GM13977 (cell line): ENCODE results near the gene TMEM132D.

ENCODE experiments used
- DNase-seq: peaks from one replicate; pipeline ENCODE4 v3.0.0; 2012; ENCODE audit warnings: low spot score
- in situ Hi-C: fragments of 300-500 bp; cut with MboI; formaldehyde crosslinking; loops from one replicate; pipeline ENCODE4 v1.12.0; 2022; ENCODE audit warnings: low sequenced_read_pairs, low pct_unique_long_range_greater_than_20kb, mixed read lengths, inconsistent platforms; ENCODE audit not compliant: unreplicated experiment
- TF ChIP-seq, protein P1 (sequence below): IDR thresholded peaks from 2 replicates; pipeline ENCODE4 v1.5.1; 2012; ENCODE audit warnings: mild to moderate bottlenecking, control low read depth; ENCODE audit not compliant: insufficient read depth; ENCODE audit errors: extremely low read depth, missing control alignments

The TMEM132D gene

DNA sequence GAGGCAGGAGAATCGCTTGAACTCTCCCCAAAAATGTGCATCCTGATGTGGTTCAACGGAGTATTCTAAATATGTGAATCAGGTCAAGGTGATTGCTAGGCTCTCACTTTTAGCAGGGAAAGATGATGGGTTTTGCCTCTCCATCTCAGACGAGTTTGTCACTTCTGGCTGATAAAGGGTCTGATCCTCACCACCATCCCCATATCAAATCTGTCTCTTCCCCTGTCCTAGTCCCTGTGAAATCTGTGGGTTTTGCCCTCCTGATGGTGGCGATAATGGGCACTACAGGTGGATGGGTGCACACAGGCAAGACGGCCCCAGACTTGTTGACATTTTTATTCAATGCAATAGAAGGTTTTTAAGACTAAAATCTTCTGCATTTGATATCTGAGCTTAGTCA lies 665.9 kb downstream of the TMEM132D start:
- in situ Hi-C loops, result no loop called here
- no peak for DNase-seq
- TF ChIP-seq, protein P1, sequence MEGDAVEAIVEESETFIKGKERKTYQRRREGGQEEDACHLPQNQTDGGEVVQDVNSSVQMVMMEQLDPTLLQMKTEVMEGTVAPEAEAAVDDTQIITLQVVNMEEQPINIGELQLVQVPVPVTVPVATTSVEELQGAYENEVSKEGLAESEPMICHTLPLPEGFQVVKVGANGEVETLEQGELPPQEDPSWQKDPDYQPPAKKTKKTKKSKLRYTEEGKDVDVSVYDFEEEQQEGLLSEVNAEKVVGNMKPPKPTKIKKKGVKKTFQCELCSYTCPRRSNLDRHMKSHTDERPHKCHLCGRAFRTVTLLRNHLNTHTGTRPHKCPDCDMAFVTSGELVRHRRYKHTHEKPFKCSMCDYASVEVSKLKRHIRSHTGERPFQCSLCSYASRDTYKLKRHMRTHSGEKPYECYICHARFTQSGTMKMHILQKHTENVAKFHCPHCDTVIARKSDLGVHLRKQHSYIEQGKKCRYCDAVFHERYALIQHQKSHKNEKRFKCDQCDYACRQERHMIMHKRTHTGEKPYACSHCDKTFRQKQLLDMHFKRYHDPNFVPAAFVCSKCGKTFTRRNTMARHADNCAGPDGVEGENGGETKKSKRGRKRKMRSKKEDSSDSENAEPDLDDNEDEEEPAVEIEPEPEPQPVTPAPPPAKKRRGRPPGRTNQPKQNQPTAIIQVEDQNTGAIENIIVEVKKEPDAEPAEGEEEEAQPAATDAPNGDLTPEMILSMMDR, result no peak

GRCh38 chr12:129234209-129234608 lies 669.6 kb downstream of the TMEM132D start:
- DNase-seq, result no peak
- in situ Hi-C loops, result no loop called here
- TF ChIP-seq, protein P1, result no peak

DNA sequence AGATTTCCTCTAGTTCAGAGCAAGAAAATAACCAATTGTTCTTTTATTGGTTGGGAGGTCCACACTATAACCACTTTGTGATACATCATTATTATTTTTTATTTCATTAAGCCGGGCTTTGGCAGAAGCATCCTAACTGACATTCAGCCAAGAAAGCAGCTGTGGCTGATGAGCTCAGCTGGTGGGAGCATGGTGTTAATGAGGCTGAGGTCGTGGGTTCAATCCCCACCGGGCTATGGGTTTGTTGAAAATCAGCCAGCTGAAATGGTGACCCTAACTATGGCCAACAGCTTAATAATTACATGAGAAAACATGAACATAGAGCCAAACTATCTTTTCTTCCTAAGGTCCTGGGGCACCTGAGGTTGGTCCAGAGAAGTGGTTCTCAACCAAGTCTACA lies 672.3 kb downstream of the TMEM132D start:
- in situ Hi-C loops, result no loop called here
- TF ChIP-seq, protein P1, result no peak
- no peak for DNase-seq

DNA sequence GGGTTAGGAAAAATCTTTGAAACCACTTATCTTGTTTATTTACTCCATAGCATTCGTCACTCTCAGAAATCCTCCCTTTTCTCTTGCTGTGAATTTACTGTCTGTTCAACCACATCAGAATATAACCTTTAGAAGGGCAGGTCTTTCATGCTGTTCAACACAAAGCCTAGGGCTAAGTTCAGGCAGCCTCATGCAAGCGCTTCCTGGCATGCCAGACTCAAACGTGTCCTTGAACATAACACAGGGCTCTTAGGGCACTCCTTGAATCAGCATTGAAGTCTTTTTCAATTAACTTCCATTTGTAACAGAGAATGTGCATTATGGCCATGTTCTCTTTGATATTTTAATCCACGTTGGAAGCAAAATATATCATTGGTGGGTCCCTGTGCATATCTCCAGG lies 672.8 kb downstream of the TMEM132D start:
- no peak for DNase-seq
- TF ChIP-seq, protein P1, result no peak
- in situ Hi-C loops, result no loop called here

DNA sequence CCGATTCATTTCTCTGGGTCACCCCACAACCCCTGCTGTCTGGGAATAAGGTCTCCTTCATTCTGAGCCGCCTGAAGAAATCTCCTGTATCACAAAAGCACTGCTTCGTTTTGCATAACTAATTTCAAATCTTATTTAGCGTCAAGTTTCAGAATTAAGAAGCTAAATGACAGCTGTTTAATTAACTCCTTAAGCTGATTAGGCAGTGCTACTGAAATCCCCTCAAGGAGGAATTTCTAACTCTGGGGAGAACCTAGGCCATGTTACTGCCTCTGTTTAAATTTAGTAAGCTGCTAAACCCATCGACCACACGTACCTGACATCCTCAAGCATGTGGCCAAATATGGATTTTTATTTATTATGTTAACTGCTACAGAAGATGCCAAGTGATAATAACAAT lies 677.0 kb downstream of the TMEM132D start:
- TF ChIP-seq, protein P1, result no peak
- in situ Hi-C loops, result no loop called here
- DNase-seq, result no peak

DNA sequence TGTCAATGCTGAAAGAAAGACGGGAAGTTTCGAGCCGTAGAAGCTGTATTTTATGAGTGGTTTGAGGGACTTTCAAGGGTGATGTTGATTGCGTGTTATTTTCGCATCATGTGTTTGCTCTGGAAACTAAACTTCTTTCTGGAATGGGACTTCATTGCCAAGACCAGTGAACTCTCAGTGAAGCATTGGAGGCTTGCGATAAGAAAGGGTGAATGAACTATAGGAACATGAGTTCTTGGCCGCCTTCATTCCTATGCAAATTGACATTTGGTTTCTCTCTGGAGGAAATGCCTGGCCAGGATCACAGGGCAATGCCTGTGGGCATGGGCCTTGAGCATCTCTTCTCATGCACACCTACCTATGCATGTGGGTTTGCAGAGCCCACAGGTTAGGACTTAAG lies 677.8 kb downstream of the TMEM132D start:
- in situ Hi-C loops, result no loop called here
- TF ChIP-seq, protein P1, result no peak

DNA sequence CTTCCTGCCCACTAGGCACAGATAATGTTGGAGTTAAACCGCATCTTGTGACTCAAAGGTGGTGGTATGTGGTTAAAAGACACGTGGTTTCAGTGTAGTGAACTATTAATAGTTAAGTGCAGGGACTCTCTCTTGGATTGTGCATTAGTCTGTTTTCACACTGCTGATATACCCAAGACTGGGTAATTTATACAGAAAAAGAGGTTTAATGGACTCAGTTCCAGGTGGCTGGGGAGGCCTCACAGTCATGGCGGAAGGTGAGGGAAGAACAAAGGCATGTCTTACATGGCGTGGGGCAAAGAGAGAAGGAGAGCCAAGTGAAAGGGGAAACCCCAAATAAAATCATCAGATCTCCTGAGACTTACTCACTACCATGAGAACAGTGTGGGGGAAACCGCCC lies 688.3 kb downstream of the TMEM132D start:
- in situ Hi-C loops, result no loop called here
- TF ChIP-seq, protein P1, result no peak
- DNase-seq, result no peak

More for the DNA sequence above, 677.8 kb downstream of the TMEM132D start:
- no peak for DNase-seq
